ENCODE data around the gene THSD4. TPM values are rescaled to one million over a fixed set of nuclear protein-coding genes. Genes with fewer than 3 reads are reported as not detected.

THSD4 gene
- total and polyA plus RNA-seq, 8 donors = 15.7 to 43.3 (median 19.1) TPM

- H3K27ac ChIP-seq = no peak overlapping the region
- DNase-seq (no peak), ATAC-seq (no peak)
- H3K4me1 ChIP-seq = no peaks in the 10 kb centered on the region
- no peaks in the 10 kb centered on the region for H3K9me3 ChIP-seq
- intact Hi-C loops (cut with DNase I) = no loop called here
- no peak for TF ChIP-seq CTCF (IDR thresholded peaks at IDR 0.05)
- no peak overlapping the region for H3K4me3 ChIP-seq
- H3K27me3 ChIP-seq = no peaks in the 10 kb centered on the region
- no peaks in the 10 kb centered on the region for H3K36me3 ChIP-seq
These were observed 430.0 kb downstream of the THSD4 start for GRCh38 chr15:71545223-71545760.

DNA sequence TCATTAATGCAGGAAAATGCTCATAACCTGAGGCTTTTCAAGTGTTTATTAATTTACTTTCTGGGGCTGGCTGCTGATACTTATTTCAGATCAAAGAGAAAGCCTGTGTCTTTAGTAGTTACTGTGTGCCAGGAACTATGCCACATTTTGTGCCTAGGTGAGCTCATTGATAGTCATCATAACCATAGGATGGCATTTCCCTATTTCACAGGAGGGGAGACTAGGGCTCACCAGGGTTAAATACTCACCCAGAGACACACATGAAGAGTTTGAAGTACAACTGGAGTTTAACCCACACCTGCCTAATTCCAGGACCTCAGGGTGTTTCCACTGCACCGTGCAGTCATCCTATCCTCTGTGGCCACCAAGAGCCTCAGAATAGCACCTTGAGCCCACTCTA is 430.7 kb downstream of the THSD4 start:
- TF ChIP-seq CTCF (IDR thresholded peaks at IDR 0.05) = no peak

GRCh38 chr15:71547011-71547410 is 431.7 kb downstream of the THSD4 start:
- H3K9me3 ChIP-seq = no peaks in the 10 kb centered on the region
- ATAC-seq = no peak
- intact Hi-C loops (cut with DNase I) = no loop called here
- TF ChIP-seq CTCF (IDR thresholded peaks at IDR 0.05) = no peak
- no peak for DNase-seq
- H3K4me3 ChIP-seq = no peak overlapping the region
- H3K36me3 ChIP-seq = no peaks in the 10 kb centered on the region
- H3K27ac ChIP-seq = no peak overlapping the region
- H3K4me1 ChIP-seq = no peaks in the 10 kb centered on the region
- H3K27me3 ChIP-seq = no peaks in the 10 kb centered on the region

More for the DNA sequence above, 430.7 kb downstream of the THSD4 start:
- no peak for DNase-seq
- Histone ChIP-seq H3K27me3 (no peaks in the 10 kb centered on the region), H3K36me3 (no peaks in the 10 kb centered on the region), H3K27ac (no peak overlapping the region), H3K4me3 (no peak overlapping the region), H3K9me3 (no peaks in the 10 kb centered on the region), H3K4me1 (no peaks in the 10 kb centered on the region)
- ATAC-seq = no peak
- intact Hi-C loops (cut with DNase I) = no loop called here

GRCh38 chr15:71548401-71548807 is 433.1 kb downstream of the THSD4 start:
- no peaks in the 10 kb centered on the region for H3K27me3 ChIP-seq
- ATAC-seq = no peak
- no peak for TF ChIP-seq CTCF (IDR thresholded peaks at IDR 0.05)
- no peaks in the 10 kb centered on the region for H3K4me1 ChIP-seq
- H3K9me3 ChIP-seq = no peaks in the 10 kb centered on the region
- intact Hi-C loops (cut with DNase I) = no loop called here
- H3K27ac ChIP-seq = no peak overlapping the region
- H3K36me3 ChIP-seq = no peaks in the 10 kb centered on the region
- H3K4me3 ChIP-seq = no peak overlapping the region
- DNase-seq = no peak

- H3K27me3 ChIP-seq = no peaks in the 10 kb centered on the region
These were observed 433.8 kb downstream of the THSD4 start for GRCh38 chr15:71549091-71549490.

More at GRCh38 chr15:71549091-71549490, 433.8 kb downstream of the THSD4 start:
- intact Hi-C loops (cut with DNase I) = no loop called here
- Histone ChIP-seq H3K36me3 (no peaks in the 10 kb centered on the region), H3K4me1 (no peaks in the 10 kb centered on the region), H3K27ac (no peak overlapping the region), H3K4me3 (no peak overlapping the region), H3K9me3 (no peaks in the 10 kb centered on the region)
- ATAC-seq (no peak), DNase-seq (no peak)
- no peak for TF ChIP-seq CTCF (IDR thresholded peaks at IDR 0.05)
